Aorta (tissue), 5 donors: ENCODE data around the gene ACTR3. TPM values are rescaled to one million over a fixed set of nuclear protein-coding genes. Genes with fewer than 3 reads are reported as not detected.

Experiments used
- ATAC-seq: fragments of 200-7000 bp; cut with Tn5 transposase; one replicate; pipeline ENCODE4 v1.9.1; 2022; ENCODE audit warnings: moderate library complexity; ENCODE audit not compliant: low FRiP score
- DNase-seq, 2 donors: peaks; one replicate each; pipeline ENCODE4 v3.0.0-alpha.2; 2020
- H3K27ac ChIP-seq, 2 donors: one replicate each; pipeline ENCODE4 v1.5.1; 2013; ENCODE audit warnings: low read length in 2 of 2, mild to moderate bottlenecking in 2 of 2, moderate library complexity in 2 of 2, control low read depth in 1 of 2, inconsistent platforms in 1 of 2, low read depth in 1 of 2
- H3K27me3 ChIP-seq, 2 donors: one replicate each; pipeline ENCODE4 v1.6.1; 2013; ENCODE audit warnings: control low read depth in 1 of 2, low read length in 1 of 2, mild to moderate bottlenecking in 1 of 2, moderate library complexity in 1 of 2; ENCODE audit not compliant: insufficient read depth in 2 of 2, control insufficient read depth in 1 of 2
- H3K36me3 ChIP-seq, 2 donors: one replicate each; pipeline ENCODE4 v1.6.1; 2013; ENCODE audit warnings: control low read depth in 1 of 2, low read length in 1 of 2, mild to moderate bottlenecking in 1 of 2; ENCODE audit not compliant: insufficient read depth in 2 of 2, control insufficient read depth in 1 of 2
- H3K4me1 ChIP-seq, 2 donors: one replicate each; pipeline ENCODE4 v1.6.1; 2013; ENCODE audit warnings: low read length in 2 of 2, control low read depth in 1 of 2, mild to moderate bottlenecking in 1 of 2, moderate library complexity in 1 of 2; ENCODE audit not compliant: insufficient read depth in 2 of 2, control insufficient read depth in 1 of 2
- H3K4me3 ChIP-seq, 2 donors: one replicate each; pipeline ENCODE4 v1.5.1; 2013; ENCODE audit warnings: low read length in 2 of 2, control low read depth in 1 of 2, mild to moderate bottlenecking in 1 of 2
- H3K9me3 ChIP-seq: one replicate; pipeline ENCODE4 v1.6.1; 2013; ENCODE audit warnings: mild to moderate bottlenecking, low read length; ENCODE audit not compliant: control insufficient read depth
- WGBS, 2 donors: extraction: QIAGEN DNeasy Blood & Tissue Kit; methylation state at CpG; one replicate each; pipeline ENCODE4 v1.1.7; 2013; 5-methylcytosine and 5-hydroxymethylcytosine counted together
- intact Hi-C, 2 donors: fragments of 100-400 bp; cut with DNase I; formaldehyde crosslinking; loops; one replicate each; pipeline versions ENCODE4 v1.14.2 to v1.15.0; 2022
- polyA plus RNA-seq, 2 donors: library from polyadenylated mRNA; stranded (reverse); fragments of 200-250 nt; gene quantifications; one replicate each; pipeline ENCODE4 v1.2.3, GENCODE V29; 2013
- total RNA-seq, 2 donors: library from RNA; stranded (reverse); fragmentation: NEBNext Ultra II Directional; extraction: Animal tissue kit (Norgen Biotek cat#: 25700); gene quantifications; one replicate each; pipeline ENCODE4 v1.2.1, GENCODE V29; 2021
- donor health status: healthy with polysubstance abuse.
- donor health status: Bipolar disorder and iron deficiency.
- donor health status: DM: no; HTN: no; CAD: no.
- donor health status: DM: no; HTN: no; CAD: no.
- donor health status: DM: yes; HTN: yes; CAD: no.

ACTR3 gene
- total and polyA plus RNA-seq, 4 donors, result 66.3 to 318 (median 174) TPM

DNA sequence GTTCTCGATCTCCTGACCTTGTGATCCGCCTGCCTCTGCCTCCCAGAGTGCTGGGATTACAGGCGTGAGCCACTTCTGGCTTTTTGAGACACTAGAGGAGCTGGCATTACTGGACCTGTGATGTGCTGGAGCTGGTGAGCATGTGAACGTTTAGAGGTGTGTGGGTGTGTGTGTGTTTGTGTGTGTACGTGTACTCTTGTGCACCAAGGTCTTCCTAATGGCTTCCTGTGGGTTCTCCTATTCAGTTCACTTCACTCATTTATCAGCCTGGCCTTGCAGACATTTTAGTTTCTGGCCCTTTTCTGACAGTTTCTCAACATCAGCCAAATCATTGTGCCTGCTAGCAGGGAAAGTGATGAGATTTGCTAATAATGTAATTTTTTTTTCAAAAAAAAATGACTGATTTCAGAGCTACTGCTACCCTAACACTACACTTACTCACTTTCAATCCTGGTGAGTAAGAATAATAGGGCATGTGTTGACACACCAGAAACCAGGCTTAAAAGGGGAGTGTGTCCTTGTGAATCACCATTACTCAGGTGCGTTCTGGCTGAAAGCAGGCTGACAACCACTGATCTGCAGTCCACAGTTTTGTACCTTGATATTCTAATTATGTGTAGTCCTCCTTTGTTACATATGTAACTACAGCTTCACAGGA is 41.0 kb upstream of the ACTR3 start:
- Histone ChIP-seq H3K4me1 (no peaks in the 10 kb centered on the region), H3K27ac (no peak overlapping the region), H3K4me3 (no peak overlapping the region), H3K27me3 (no peaks in the 10 kb centered on the region), H3K36me3 (no peaks in the 10 kb centered on the region), H3K9me3 (no peaks in the 10 kb centered on the region)
- 83 to 86% methylated on average over 6 of the region's 6 CpGs for WGBS, 2 donors
- intact Hi-C loops, result no loop called here
- ATAC-seq, result no peak
- DNase-seq, result no peak

GRCh38 chr2:113850687-113851086 is 39.2 kb upstream of the ACTR3 start:
- H3K4me1 ChIP-seq, result no peaks in the 10 kb centered on the region
- ATAC-seq, result no peak
- 74 to 75% methylated on average over 3 of the region's 3 CpGs for WGBS, 2 donors

GRCh38 chr2:113851640-113852039 is 38.2 kb upstream of the ACTR3 start:
- DNase-seq, result no peak
- WGBS, 2 donors, result 34 to 39% methylated on average over 3 of the region's 3 CpGs
- intact Hi-C loops, result no loop called here
- no peaks in the 10 kb centered on the region for H3K36me3 ChIP-seq
- no peaks in the 10 kb centered on the region for H3K9me3 ChIP-seq
- no peaks in the 10 kb centered on the region for H3K27me3 ChIP-seq
- peak; percentile 46 for ATAC-seq
- H3K4me1 ChIP-seq, result no peaks in the 10 kb centered on the region
- no peak overlapping the region for H3K4me3 ChIP-seq
- no peak overlapping the region for H3K27ac ChIP-seq

More at GRCh38 chr2:113850687-113851086, 39.2 kb upstream of the ACTR3 start:
- Histone ChIP-seq H3K36me3 (no peaks in the 10 kb centered on the region), H3K4me3 (no peak overlapping the region), H3K27ac (no peak overlapping the region), H3K27me3 (no peaks in the 10 kb centered on the region), H3K9me3 (no peaks in the 10 kb centered on the region)
- DNase-seq, result no peak
- intact Hi-C loops, result no loop called here

- Histone ChIP-seq H3K9me3 (no peaks in the 10 kb centered on the region), H3K36me3 (no peaks in the 10 kb centered on the region), H3K4me3 (no peak overlapping the region), H3K27ac (no peak overlapping the region), H3K4me1 (no peaks in the 10 kb centered on the region), H3K27me3 (no peaks in the 10 kb centered on the region)
- WGBS, 2 donors, result 95 to 97% methylated on average over 1 of the region's 1 CpG
- no peak for DNase-seq
- ATAC-seq, result no peak
- intact Hi-C loops, result no loop called here
These were observed 35.7 kb upstream of the ACTR3 start for GRCh38 chr2:113854208-113854607.

DNA sequence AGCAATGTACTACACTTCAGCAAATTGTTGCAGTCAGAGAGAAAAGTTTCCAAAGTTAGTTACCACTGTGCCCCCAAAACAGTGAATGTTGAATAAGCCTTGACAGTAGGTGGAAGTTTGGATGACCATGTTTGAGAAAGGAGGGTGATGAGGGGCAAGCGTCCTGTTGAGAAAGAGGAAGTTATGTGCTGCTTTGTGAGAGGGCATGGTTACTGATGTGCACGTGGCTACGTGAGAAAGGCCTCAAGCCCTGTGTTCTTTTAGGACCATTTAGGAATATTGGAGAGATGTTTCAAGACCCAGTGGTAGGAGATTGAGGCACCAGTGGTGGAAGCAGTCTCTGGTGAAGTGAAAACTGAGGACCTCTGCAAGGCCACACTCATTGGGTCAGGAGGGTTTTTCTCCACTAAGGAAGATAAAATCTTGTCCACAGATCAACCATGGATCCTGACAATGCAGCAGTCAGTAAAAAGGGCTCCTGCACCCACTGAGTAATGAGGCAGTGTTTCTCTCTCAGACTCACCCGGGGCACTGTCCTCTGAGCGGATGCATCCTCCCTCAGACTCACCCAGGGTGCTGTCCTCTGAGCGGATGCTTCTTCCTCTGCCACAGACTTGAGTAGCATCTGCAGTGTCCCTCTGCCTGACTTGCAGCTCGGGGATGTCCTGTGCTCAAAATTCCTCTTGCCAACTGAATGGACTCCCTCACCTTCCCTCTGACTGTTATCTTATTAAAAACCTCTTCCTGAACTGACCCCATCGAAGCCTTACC is 34.7 kb upstream of the ACTR3 start:
- intact Hi-C loops, result no loop called here
- no peak for DNase-seq
- ATAC-seq, result no peak
- H3K4me1 ChIP-seq, result no peaks in the 10 kb centered on the region
- no peaks in the 10 kb centered on the region for H3K9me3 ChIP-seq
- no peaks in the 10 kb centered on the region for H3K36me3 ChIP-seq
- H3K27me3 ChIP-seq, result no peaks in the 10 kb centered on the region
- 80 to 84% methylated on average over 8 of the region's 8 CpGs for WGBS, 2 donors
- H3K27ac ChIP-seq, result no peak overlapping the region
- no peak overlapping the region for H3K4me3 ChIP-seq

DNA sequence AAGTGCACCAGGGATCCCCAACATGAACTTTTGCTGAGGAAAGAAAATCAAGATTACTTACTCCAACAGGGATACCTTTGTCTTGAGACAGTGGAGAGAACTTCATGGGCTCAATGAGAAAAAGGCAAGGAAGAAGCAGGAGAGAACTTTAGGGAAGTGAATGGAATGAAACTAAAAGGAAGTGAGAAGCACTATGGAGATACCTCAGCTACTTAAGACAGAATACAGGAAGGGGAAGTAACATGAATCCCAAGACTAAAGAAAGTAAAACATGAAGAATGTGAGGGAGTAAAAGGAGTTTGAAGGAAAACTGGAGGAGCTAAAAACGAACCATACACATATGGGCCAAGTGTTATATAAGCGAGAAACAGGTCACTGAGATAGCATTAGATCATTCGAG is 32.4 kb upstream of the ACTR3 start:
- Histone ChIP-seq H3K4me1 (no peaks in the 10 kb centered on the region), H3K9me3 (no peaks in the 10 kb centered on the region), H3K36me3 (no peaks in the 10 kb centered on the region), H3K27me3 (no peaks in the 10 kb centered on the region), H3K27ac (no peak overlapping the region), H3K4me3 (no peak overlapping the region)
- ATAC-seq (no peak), DNase-seq (no peak)
- intact Hi-C loops, result no loop called here
- WGBS, 2 donors, result 71 to 74% methylated on average over 3 of the region's 3 CpGs

DNA sequence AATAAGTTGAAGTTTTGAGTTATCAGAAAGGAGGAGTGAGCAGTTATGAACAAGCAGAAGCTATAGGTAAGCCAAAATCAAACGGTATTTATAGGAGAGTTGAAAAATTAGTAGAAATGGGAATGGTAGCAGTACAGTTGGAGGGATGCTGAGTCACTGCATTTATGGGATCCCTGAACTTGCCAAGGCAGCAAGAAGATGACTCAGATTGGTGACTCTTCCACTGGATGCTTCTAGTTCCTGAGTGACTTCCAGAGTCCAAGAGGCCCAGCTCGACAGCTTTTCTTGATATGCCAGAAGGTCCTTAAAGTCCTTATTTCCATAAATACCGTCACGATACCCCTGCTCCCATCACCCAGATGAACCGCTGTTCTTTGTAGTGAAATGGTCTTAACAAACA is 31.1 kb upstream of the ACTR3 start:
- Histone ChIP-seq H3K9me3 (no peaks in the 10 kb centered on the region), H3K27ac (no peak overlapping the region), H3K27me3 (no peaks in the 10 kb centered on the region), H3K36me3 (no peaks in the 10 kb centered on the region), H3K4me1 (no peaks in the 10 kb centered on the region), H3K4me3 (no peak overlapping the region)
- ATAC-seq (no peak), DNase-seq (no peak)
- 86 to 89% methylated on average over 5 of the region's 5 CpGs for WGBS, 2 donors
- intact Hi-C loops, result no loop called here

DNA sequence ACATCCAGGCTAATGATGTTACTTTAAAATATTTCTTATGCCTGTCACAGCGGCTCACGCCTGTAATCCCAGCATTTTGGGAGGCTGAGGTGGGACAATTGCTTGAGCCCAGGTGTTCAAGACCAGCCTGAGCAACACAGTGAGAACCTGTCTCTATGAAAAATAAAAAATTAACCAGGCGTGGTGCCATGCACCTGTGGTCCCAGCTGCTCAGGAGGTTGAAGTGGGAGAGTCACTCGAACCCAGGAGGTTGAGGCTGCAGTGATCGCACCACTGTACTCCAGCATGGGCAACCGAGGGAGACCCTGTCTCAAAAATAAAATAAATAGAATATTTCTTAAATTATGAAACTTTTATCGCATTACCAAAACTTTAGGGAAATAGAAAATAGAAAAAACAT is 28.1 kb upstream of the ACTR3 start:
- H3K4me3 ChIP-seq, result no peak overlapping the region
- 91 to 93% methylated on average over 7 of the region's 7 CpGs for WGBS, 2 donors
- H3K27ac ChIP-seq, result no peak overlapping the region
- no peaks in the 10 kb centered on the region for H3K9me3 ChIP-seq
- no peaks in the 10 kb centered on the region for H3K4me1 ChIP-seq
- no peaks in the 10 kb centered on the region for H3K27me3 ChIP-seq
- DNase-seq (no peak), ATAC-seq (no peak)
- intact Hi-C loops, result no loop called here
- H3K36me3 ChIP-seq, result no peaks in the 10 kb centered on the region

DNA sequence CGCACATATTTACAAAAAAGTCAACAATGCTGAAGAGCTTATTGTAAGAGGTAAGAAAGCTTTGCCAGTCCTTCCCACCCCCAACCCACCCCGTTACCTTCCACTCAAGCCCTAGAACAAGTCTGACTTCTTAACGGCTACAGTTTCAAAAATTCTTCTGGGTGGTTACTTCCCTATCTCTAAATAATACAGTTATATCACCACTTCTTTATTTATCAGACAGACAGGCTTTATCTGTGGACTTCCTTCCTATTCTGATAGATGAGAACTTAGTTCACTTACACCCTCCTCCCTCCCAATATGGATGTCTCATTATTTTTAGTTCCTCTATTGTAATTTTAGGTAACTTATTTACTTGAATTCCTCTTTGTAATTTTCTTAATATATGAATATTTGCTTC is 26.7 kb upstream of the ACTR3 start:
- Histone ChIP-seq H3K9me3 (no peaks in the 10 kb centered on the region), H3K4me1 (no peaks in the 10 kb centered on the region), H3K4me3 (no peak overlapping the region), H3K36me3 (no peaks in the 10 kb centered on the region), H3K27me3 (no peaks in the 10 kb centered on the region), H3K27ac (no peak overlapping the region)
- DNase-seq (no peak), ATAC-seq (no peak)
- 65 to 82% methylated on average over 3 of the region's 3 CpGs for WGBS, 2 donors
- intact Hi-C loops, result no loop called here
